Central memory CD8-positive, alpha-beta T cell (primary cell): ENCODE results near the gene RIMS1.

Experiments
- ATAC-seq: fragments of 150-1000 bp; cut with Tn5 transposase; replicated peaks from 2 replicates; pipeline ENCODE4 v1.10.0; 2022; ENCODE audit warnings: mild to moderate bottlenecking, moderate FRiP score, moderate number of reproducible peaks; ENCODE audit not compliant: poor library complexity, severe bottlenecking; ENCODE audit errors: extremely low read depth
- DNase-seq, 2 donors: peaks; one replicate each; pipeline ENCODE4 v3.0.0; 2021; ENCODE audit warnings: low spot score in 2 of 2
- H3K27ac Mint-ChIP-seq: one replicate; pipeline ENCODE4 v1.8.0; 2022; ENCODE audit warnings: low read depth, mild to moderate bottlenecking, moderate library complexity, mixed read lengths
- H3K27me3 Mint-ChIP-seq: one replicate; pipeline ENCODE4 v1.8.0; 2022; ENCODE audit warnings: mixed read lengths
- H3K36me3 Mint-ChIP-seq: one replicate; pipeline ENCODE4 v1.8.0; 2022; ENCODE audit warnings: mild to moderate bottlenecking, moderate library complexity, mixed read lengths; ENCODE audit not compliant: insufficient read depth
- H3K4me1 Mint-ChIP-seq: one replicate; pipeline ENCODE4 v1.8.0; 2022; ENCODE audit warnings: mixed read lengths
- H3K4me3 Mint-ChIP-seq: one replicate; pipeline ENCODE4 v1.8.0; 2022; ENCODE audit warnings: mild to moderate bottlenecking, moderate library complexity, mixed read lengths
- H3K9me3 Mint-ChIP-seq: one replicate; pipeline ENCODE4 v1.8.0; 2022; ENCODE audit warnings: mixed read lengths

RIMS1 gene

GRCh38 chr6:72219536-72219935 lies 333.2 kb downstream of the RIMS1 start:
- H3K9me3 Mint-ChIP-seq: peaks cover 6% of the 10 kb centered on the region
- no peaks in the 10 kb centered on the region for H3K36me3 Mint-ChIP-seq
- ATAC-seq (no peak), DNase-seq (no peak)
- no peaks in the 10 kb centered on the region for H3K27me3 Mint-ChIP-seq
- H3K27ac Mint-ChIP-seq: no peak overlapping the region
- H3K4me1 Mint-ChIP-seq: no peaks in the 10 kb centered on the region
- H3K4me3 Mint-ChIP-seq: no peak overlapping the region

GRCh38 chr6:72238021-72238420 lies 351.7 kb downstream of the RIMS1 start:
- Mint-ChIP-seq H3K36me3 (no peaks in the 10 kb centered on the region), H3K27me3 (no peaks in the 10 kb centered on the region), H3K9me3 (peaks cover 5% of the 10 kb centered on the region), H3K4me1 (no peaks in the 10 kb centered on the region), H3K4me3 (no peak overlapping the region), H3K27ac (no peak overlapping the region)
- DNase-seq (no peak), ATAC-seq (no peak)

- Mint-ChIP-seq H3K27ac (no peak overlapping the region), H3K9me3 (peaks cover 5% of the 10 kb centered on the region), H3K4me3 (no peak overlapping the region), H3K27me3 (no peaks in the 10 kb centered on the region), H3K36me3 (no peaks in the 10 kb centered on the region), H3K4me1 (no peaks in the 10 kb centered on the region)
- ATAC-seq: no peak
- DNase-seq: no peak
These were observed 352.6 kb downstream of the RIMS1 start for GRCh38 chr6:72238900-72239299.

GRCh38 chr6:72245565-72245964 lies 359.2 kb downstream of the RIMS1 start:
- Mint-ChIP-seq H3K36me3 (no peaks in the 10 kb centered on the region), H3K27me3 (no peaks in the 10 kb centered on the region), H3K4me3 (no peak overlapping the region), H3K9me3 (peaks cover 6% of the 10 kb centered on the region), H3K27ac (no peak overlapping the region), H3K4me1 (no peaks in the 10 kb centered on the region)
- ATAC-seq: no peak
- no peak for DNase-seq

- ATAC-seq: no peak
- H3K36me3 Mint-ChIP-seq: no peaks in the 10 kb centered on the region
- no peak overlapping the region for H3K4me3 Mint-ChIP-seq
- H3K9me3 Mint-ChIP-seq: peaks cover 6% of the 10 kb centered on the region
- H3K27ac Mint-ChIP-seq: no peak overlapping the region
- DNase-seq: no peak
- H3K4me1 Mint-ChIP-seq: no peaks in the 10 kb centered on the region
- H3K27me3 Mint-ChIP-seq: no peaks in the 10 kb centered on the region
These were observed 360.6 kb downstream of the RIMS1 start for GRCh38 chr6:72246926-72247325.

GRCh38 chr6:72248621-72249020 lies 362.3 kb downstream of the RIMS1 start:
- H3K36me3 Mint-ChIP-seq: no peaks in the 10 kb centered on the region
- H3K27ac Mint-ChIP-seq: no peak overlapping the region
- no peaks in the 10 kb centered on the region for H3K4me1 Mint-ChIP-seq
- H3K4me3 Mint-ChIP-seq: no peak overlapping the region
- no peak for DNase-seq
- no peaks in the 10 kb centered on the region for H3K27me3 Mint-ChIP-seq
- peaks cover 6% of the 10 kb centered on the region for H3K9me3 Mint-ChIP-seq
- no peak for ATAC-seq

- DNase-seq (no peak), ATAC-seq (no peak)
- H3K4me3 Mint-ChIP-seq: no peak overlapping the region
- H3K36me3 Mint-ChIP-seq: no peaks in the 10 kb centered on the region
- no peaks in the 10 kb centered on the region for H3K27me3 Mint-ChIP-seq
- no peaks in the 10 kb centered on the region for H3K4me1 Mint-ChIP-seq
- H3K9me3 Mint-ChIP-seq: peaks cover 6% of the 10 kb centered on the region
- H3K27ac Mint-ChIP-seq: no peak overlapping the region
These were observed 364.3 kb downstream of the RIMS1 start for GRCh38 chr6:72250664-72251063.

GRCh38 chr6:72260489-72260888 lies 374.1 kb downstream of the RIMS1 start:
- Mint-ChIP-seq H3K27ac (no peak overlapping the region), H3K9me3 (no peaks in the 10 kb centered on the region), H3K4me1 (no peaks in the 10 kb centered on the region), H3K36me3 (no peaks in the 10 kb centered on the region), H3K27me3 (no peaks in the 10 kb centered on the region), H3K4me3 (no peak overlapping the region)
- ATAC-seq (no peak), DNase-seq (no peak)

- DNase-seq (no peak), ATAC-seq (no peak)
- H3K27me3 Mint-ChIP-seq: no peaks in the 10 kb centered on the region
- no peak overlapping the region for H3K4me3 Mint-ChIP-seq
- no peaks in the 10 kb centered on the region for H3K9me3 Mint-ChIP-seq
- H3K27ac Mint-ChIP-seq: no peak overlapping the region
- H3K36me3 Mint-ChIP-seq: no peaks in the 10 kb centered on the region
- no peaks in the 10 kb centered on the region for H3K4me1 Mint-ChIP-seq
These were observed 375.2 kb downstream of the RIMS1 start for GRCh38 chr6:72261554-72261953.

GRCh38 chr6:72262254-72262653 lies 375.9 kb downstream of the RIMS1 start:
- no peak overlapping the region for H3K27ac Mint-ChIP-seq
- no peaks in the 10 kb centered on the region for H3K36me3 Mint-ChIP-seq
- no peaks in the 10 kb centered on the region for H3K9me3 Mint-ChIP-seq
- DNase-seq: no peak
- H3K4me1 Mint-ChIP-seq: no peaks in the 10 kb centered on the region
- H3K4me3 Mint-ChIP-seq: no peak overlapping the region
- no peak for ATAC-seq
- H3K27me3 Mint-ChIP-seq: no peaks in the 10 kb centered on the region

GRCh38 chr6:72267470-72267869 lies 381.1 kb downstream of the RIMS1 start:
- Mint-ChIP-seq H3K4me1 (no peaks in the 10 kb centered on the region), H3K27me3 (no peaks in the 10 kb centered on the region), H3K36me3 (no peaks in the 10 kb centered on the region), H3K4me3 (no peak overlapping the region), H3K27ac (no peak overlapping the region), H3K9me3 (no peaks in the 10 kb centered on the region)
- no peak for DNase-seq
- ATAC-seq: no peak

GRCh38 chr6:72271531-72271930 lies 385.2 kb downstream of the RIMS1 start:
- Mint-ChIP-seq H3K27me3 (no peaks in the 10 kb centered on the region), H3K4me3 (no peak overlapping the region), H3K36me3 (no peaks in the 10 kb centered on the region), H3K9me3 (no peaks in the 10 kb centered on the region), H3K27ac (no peak overlapping the region), H3K4me1 (no peaks in the 10 kb centered on the region)
- DNase-seq: no peak
- no peak for ATAC-seq

- no peaks in the 10 kb centered on the region for H3K4me1 Mint-ChIP-seq
- no peak overlapping the region for H3K27ac Mint-ChIP-seq
- H3K9me3 Mint-ChIP-seq: no peaks in the 10 kb centered on the region
- DNase-seq: no peak
- H3K27me3 Mint-ChIP-seq: no peaks in the 10 kb centered on the region
- no peak for ATAC-seq
- H3K4me3 Mint-ChIP-seq: no peak overlapping the region
- H3K36me3 Mint-ChIP-seq: no peaks in the 10 kb centered on the region
These were observed 386.6 kb downstream of the RIMS1 start for GRCh38 chr6:72272958-72273357.

GRCh38 chr6:72275888-72276287 lies 389.5 kb downstream of the RIMS1 start:
- Mint-ChIP-seq H3K4me3 (no peak overlapping the region), H3K36me3 (no peaks in the 10 kb centered on the region), H3K27me3 (no peaks in the 10 kb centered on the region), H3K27ac (no peak overlapping the region), H3K4me1 (no peaks in the 10 kb centered on the region), H3K9me3 (no peaks in the 10 kb centered on the region)
- ATAC-seq (no peak), DNase-seq (no peak)
